ENCODE results near the gene MCC.

The MCC gene

GRCh38 chr5:113240032-113240431, 248.2 kb downstream of the MCC start:
- DNase-seq (ENCODE audit: low read depth in 1 of 2, low spot score in 1 of 2) = no peak
- no peak overlapping the region for H3K27ac ChIP-seq (replicated peaks)
- no peaks in the 10 kb centered on the region for H3K27me3 ChIP-seq (ENCODE audit: insufficient read depth, poor library complexity, severe bottlenecking)
- no peak overlapping the region for H3K4me3 ChIP-seq (replicated peaks; ENCODE audit: insufficient read depth, low read length)
- no peak for TF ChIP-seq CTCF (IDR thresholded peaks at IDR 0.05; ENCODE audit: insufficient read depth, low read length)
- TF ChIP-seq GABPA (IDR thresholded peaks at IDR 0.05; ENCODE audit: low read depth) = no peak
- no peak for TF ChIP-seq REST (IDR thresholded peaks at IDR 0.05; ENCODE audit: insufficient replicate concordance, low read depth)
- no peak for TF ChIP-seq SPI1 (IDR thresholded peaks at IDR 0.05; ENCODE audit: borderline replicate concordance, low read depth)
- no peak for TF ChIP-seq POLR2AphosphoS5 (IDR thresholded peaks at IDR 0.05; ENCODE audit: low read depth)

- no peak for DNase-seq (ENCODE audit: low read depth in 1 of 2, low spot score in 1 of 2)
- Histone ChIP-seq H3K27ac (replicated peaks) (no peak overlapping the region), H3K4me3 (replicated peaks; ENCODE audit: insufficient read depth, low read length) (no peak overlapping the region), H3K27me3 (ENCODE audit: insufficient read depth, poor library complexity, severe bottlenecking) (no peaks in the 10 kb centered on the region)
- TF ChIP-seq REST (IDR thresholded peaks at IDR 0.05; ENCODE audit: insufficient replicate concordance, low read depth) (no peak), POLR2AphosphoS5 (IDR thresholded peaks at IDR 0.05; ENCODE audit: low read depth) (no peak), SPI1 (IDR thresholded peaks at IDR 0.05; ENCODE audit: borderline replicate concordance, low read depth) (no peak), CTCF (IDR thresholded peaks at IDR 0.05; ENCODE audit: insufficient read depth, low read length) (no peak), GABPA (IDR thresholded peaks at IDR 0.05; ENCODE audit: low read depth) (no peak)
These were observed 250.4 kb downstream of the MCC start for GRCh38 chr5:113237893-113238292.

- TF ChIP-seq POLR2AphosphoS5 (IDR thresholded peaks at IDR 0.05; ENCODE audit: low read depth) (no peak), SPI1 (IDR thresholded peaks at IDR 0.05; ENCODE audit: borderline replicate concordance, low read depth) (no peak), REST (IDR thresholded peaks at IDR 0.05; ENCODE audit: insufficient replicate concordance, low read depth) (no peak), CTCF (IDR thresholded peaks at IDR 0.05; ENCODE audit: insufficient read depth, low read length) (no peak), GABPA (IDR thresholded peaks at IDR 0.05; ENCODE audit: low read depth) (no peak)
- Histone ChIP-seq H3K4me3 (replicated peaks; ENCODE audit: insufficient read depth, low read length) (no peak overlapping the region), H3K27me3 (ENCODE audit: insufficient read depth, poor library complexity, severe bottlenecking) (no peaks in the 10 kb centered on the region), H3K27ac (replicated peaks) (no peak overlapping the region)
- no peak for DNase-seq (ENCODE audit: low read depth in 1 of 2, low spot score in 1 of 2)
These were observed 251.5 kb downstream of the MCC start for GRCh38 chr5:113236536-113237288.
